Subcutaneous abdominal adipose tissue (tissue), 5 donors: ENCODE results near the gene PPP1R3E.
"Not testable (repeated sequence)": the region's sequence is repeated elsewhere in the genome, so short reads cannot be mapped to it uniquely, and the experiment has no call there.

Experiments used
- H3K27ac ChIP-seq: one replicate; pipeline ENCODE4 v1.7.0; 2013; ENCODE audit warnings: low read depth, mild to moderate bottlenecking, inconsistent platforms, low read length, moderate library complexity
- H3K27me3 ChIP-seq, 5 donors: one replicate each; pipeline ENCODE4 v1.7.0; 2013; ENCODE audit warnings: low read length in 5 of 5, inconsistent platforms in 1 of 5; ENCODE audit not compliant: control insufficient read depth in 5 of 5, insufficient read depth in 4 of 5
- H3K36me3 ChIP-seq, 5 donors: one replicate each; pipeline ENCODE4 v1.7.0; 2013; ENCODE audit warnings: low read length in 5 of 5; ENCODE audit not compliant: control insufficient read depth in 5 of 5, insufficient read depth in 5 of 5
- H3K4me1 ChIP-seq, 5 donors: one replicate each; pipeline ENCODE4 v1.7.0; 2013; ENCODE audit warnings: low read length in 5 of 5, mild to moderate bottlenecking in 3 of 5, moderate library complexity in 1 of 5; ENCODE audit not compliant: control insufficient read depth in 5 of 5, insufficient read depth in 5 of 5
- H3K4me3 ChIP-seq, 5 donors: one replicate each; pipeline ENCODE4 v1.7.0; 2013; ENCODE audit warnings: low read length in 5 of 5, low read depth in 1 of 5
- H3K9ac ChIP-seq, 5 donors: one replicate each; pipeline ENCODE4 v1.7.0; 2013; ENCODE audit warnings: low read length in 5 of 5, mild to moderate bottlenecking in 4 of 5, moderate library complexity in 3 of 5
- H3K9me3 ChIP-seq, 5 donors: one replicate each; pipeline ENCODE4 v1.7.0; 2013; ENCODE audit warnings: low read length in 5 of 5; ENCODE audit not compliant: control insufficient read depth in 5 of 5
- donor health status: healthy.
- donor health status: healthy.
- donor health status: healthy.
- donor health status: healthy.
- donor health status: healthy.

The PPP1R3E gene

DNA sequence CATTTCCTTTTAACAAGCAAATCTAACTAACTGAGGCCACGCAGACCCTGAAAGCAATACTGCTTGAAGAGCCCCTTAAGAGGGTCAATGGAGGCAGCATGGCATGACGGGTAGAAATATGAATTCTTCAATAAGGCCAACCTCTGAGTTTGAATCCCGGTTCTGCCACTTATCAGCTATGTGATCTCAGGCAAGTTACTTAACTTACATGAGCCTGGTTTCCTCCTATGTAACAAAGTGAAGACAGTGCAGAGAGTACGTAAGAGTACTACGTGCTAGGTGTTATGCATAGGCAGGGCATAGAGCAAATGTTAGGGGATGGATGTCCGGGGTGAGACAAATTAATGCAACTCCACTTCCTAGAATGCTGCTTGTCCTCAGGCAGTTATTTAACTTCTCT, 21.4 kb downstream of the PPP1R3E start:
- H3K36me3 ChIP-seq = peaks cover 0 to 11% (median 8%) of the 10 kb centered on the region in 5 donors
- H3K27ac ChIP-seq = no peak overlapping the region
- H3K4me1 ChIP-seq = peaks cover 2 to 25% (median 21%) of the 10 kb centered on the region in 5 donors
- no peak overlapping the region for H3K4me3 ChIP-seq
- no peaks in the 10 kb centered on the region for H3K27me3 ChIP-seq
- H3K9ac ChIP-seq = no peak overlapping the region
- H3K9me3 ChIP-seq = no peaks in the 10 kb centered on the region

GRCh38 chr14:23277928-23278327, 24.7 kb downstream of the PPP1R3E start:
- H3K36me3 ChIP-seq = peaks cover 0 to 21% (median 15%) of the 10 kb centered on the region in 5 donors

GRCh38 chr14:23277189-23277588, 25.5 kb downstream of the PPP1R3E start:
- no peaks in the 10 kb centered on the region for H3K27me3 ChIP-seq
- H3K9me3 ChIP-seq = no peaks in the 10 kb centered on the region
- H3K4me1 ChIP-seq = peaks cover 2 to 8% (median 5%) of the 10 kb centered on the region in 5 donors
- H3K36me3 ChIP-seq = peaks cover 0 to 18% (median 15%) of the 10 kb centered on the region in 5 donors
- no peak overlapping the region for H3K27ac ChIP-seq
- no peak overlapping the region for H3K9ac ChIP-seq
- H3K4me3 ChIP-seq = no peak overlapping the region

More at GRCh38 chr14:23277928-23278327, 24.7 kb downstream of the PPP1R3E start:
- H3K9me3 ChIP-seq, H3K4me1 ChIP-seq, H3K4me3 ChIP-seq, H3K27ac ChIP-seq, H3K27me3 ChIP-seq, H3K9ac ChIP-seq: not testable (repeated sequence)

DNA sequence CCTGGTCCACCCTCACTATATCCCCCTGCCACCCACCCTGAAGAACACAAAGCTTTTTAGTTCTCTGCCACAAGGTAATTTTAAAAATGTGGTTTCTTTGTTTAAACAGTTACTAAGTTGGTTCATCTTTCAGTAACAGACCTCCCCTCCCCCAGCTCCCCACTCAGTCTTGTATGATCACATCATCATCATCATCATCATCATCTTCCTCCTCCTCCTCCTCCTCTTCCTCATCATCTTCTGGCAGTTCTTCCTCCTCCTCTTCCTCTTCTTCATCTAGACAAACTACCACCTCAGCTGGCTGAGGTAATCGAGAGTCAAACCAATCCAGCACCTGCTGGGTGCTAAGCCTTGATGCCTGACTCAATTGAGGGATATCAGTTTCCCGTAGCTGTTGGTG, 27.2 kb downstream of the PPP1R3E start:
- Histone ChIP-seq H3K9ac (no peak overlapping the region), H3K4me3 (no peak overlapping the region), H3K27ac (no peak overlapping the region), H3K9me3 (no peaks in the 10 kb centered on the region), H3K4me1 (peaks cover 2 to 7% (median 5%) of the 10 kb centered on the region in 5 donors), H3K36me3 (peaks cover 0 to 18% (median 15%) of the 10 kb centered on the region in 5 donors), H3K27me3 (no peaks in the 10 kb centered on the region)

DNA sequence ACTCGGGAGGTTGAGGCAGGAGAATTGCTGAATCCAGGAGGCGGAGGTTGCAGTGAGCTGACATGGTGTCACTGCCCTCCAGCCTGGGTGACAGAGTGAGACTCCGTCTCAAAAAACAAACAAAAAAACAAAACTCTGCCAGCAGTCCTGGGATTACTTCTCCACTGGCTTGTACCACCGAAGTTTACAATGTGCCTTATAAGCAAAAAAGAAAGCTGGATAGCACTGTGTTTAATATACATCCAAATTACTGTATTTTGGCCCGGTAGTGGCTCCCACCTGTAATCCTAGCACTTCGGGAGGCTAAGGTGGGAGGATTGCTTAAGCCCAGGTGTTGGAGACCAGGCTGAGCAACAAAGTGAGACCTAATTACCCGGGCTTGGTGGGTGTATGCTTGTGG, 33.5 kb downstream of the PPP1R3E start:
- H3K27me3 ChIP-seq = no peaks in the 10 kb centered on the region
- H3K27ac ChIP-seq = no peak overlapping the region
- H3K9me3 ChIP-seq = no peaks in the 10 kb centered on the region
- H3K9ac ChIP-seq = no peak overlapping the region
- H3K4me1 ChIP-seq = no peaks in the 10 kb centered on the region
- no peak overlapping the region for H3K4me3 ChIP-seq
- no peaks in the 10 kb centered on the region for H3K36me3 ChIP-seq

GRCh38 chr14:23260849-23261248, 41.8 kb downstream of the PPP1R3E start:
- not testable (repeated sequence) for H3K27ac ChIP-seq, H3K9me3 ChIP-seq, H3K9ac ChIP-seq, H3K27me3 ChIP-seq, H3K4me1 ChIP-seq, H3K36me3 ChIP-seq, H3K4me3 ChIP-seq

- Histone ChIP-seq H3K4me1 (no peaks in the 10 kb centered on the region), H3K4me3 (no peak overlapping the region), H3K36me3 (no peaks in the 10 kb centered on the region), H3K9ac (no peak overlapping the region), H3K27ac (no peak overlapping the region), H3K9me3 (no peaks in the 10 kb centered on the region), H3K27me3 (no peaks in the 10 kb centered on the region)
Observed at GRCh38 chr14:23259426-23259825, 43.2 kb downstream of the PPP1R3E start.

DNA sequence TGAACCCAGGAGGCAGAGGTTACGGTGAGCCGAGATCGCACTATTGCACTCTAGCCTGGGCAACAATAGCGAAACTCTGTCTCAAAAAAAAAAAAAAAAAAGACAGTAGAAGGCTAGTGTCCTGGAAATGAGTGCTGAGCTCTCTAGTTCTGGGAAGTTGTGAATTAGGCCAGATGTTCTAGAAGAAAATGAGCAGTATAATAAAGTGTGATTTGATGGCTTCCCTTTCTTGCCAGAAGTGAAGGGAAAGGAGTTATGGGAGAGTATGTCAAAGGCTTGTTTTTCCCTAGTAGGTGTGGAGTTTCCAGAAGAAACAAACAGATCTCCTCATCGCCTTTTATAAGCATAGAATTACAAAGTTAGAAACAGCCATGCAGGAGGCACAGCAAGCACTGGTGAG, 44.4 kb downstream of the PPP1R3E start:
- H3K4me3 ChIP-seq = no peak overlapping the region
- H3K9me3 ChIP-seq = no peaks in the 10 kb centered on the region
- H3K36me3 ChIP-seq = no peaks in the 10 kb centered on the region
- H3K27me3 ChIP-seq = no peaks in the 10 kb centered on the region
- no peak overlapping the region for H3K27ac ChIP-seq
- no peaks in the 10 kb centered on the region for H3K4me1 ChIP-seq
- H3K9ac ChIP-seq = no peak overlapping the region

DNA sequence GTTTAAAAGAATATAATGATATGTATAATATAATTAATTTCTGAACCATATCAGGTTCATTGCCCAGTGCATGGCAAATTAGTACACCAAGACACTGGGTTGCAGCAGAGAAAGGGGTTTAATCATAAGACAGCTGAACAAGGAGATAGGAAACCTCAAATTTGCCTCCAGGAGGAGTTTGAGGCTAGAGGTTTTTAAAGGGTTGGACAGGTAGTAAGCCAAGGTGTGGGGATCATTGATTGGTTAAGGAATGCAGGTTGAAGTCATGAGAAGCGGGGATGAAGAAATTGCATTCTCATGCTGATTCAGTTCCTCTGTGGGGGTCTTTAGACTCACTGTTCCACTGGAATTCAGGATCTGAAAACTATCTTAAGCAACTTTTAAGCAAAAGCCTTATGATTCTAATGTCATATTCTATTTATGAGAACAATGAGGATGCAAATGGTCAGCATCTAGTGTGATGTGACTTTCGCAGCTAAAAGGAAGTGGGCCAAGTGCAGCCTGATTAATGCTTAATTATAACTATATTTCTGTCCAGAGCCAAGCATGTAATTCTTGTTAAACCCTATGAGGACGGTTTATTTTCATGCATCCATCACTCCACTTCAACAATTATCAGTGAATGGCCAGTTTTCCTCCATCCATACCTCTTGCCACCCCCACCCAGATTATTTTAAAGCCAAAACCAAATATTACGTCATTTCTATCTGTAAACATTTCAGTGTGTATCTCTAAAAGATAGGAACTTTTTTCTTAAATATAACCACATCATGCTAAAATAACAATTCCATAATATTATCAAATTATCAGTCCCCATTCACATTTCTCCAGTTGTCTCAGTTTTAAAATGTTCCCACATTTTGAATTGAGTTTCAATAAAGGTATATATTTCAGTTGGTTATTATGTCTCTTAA, 50.0 kb downstream of the PPP1R3E start:
- no peaks in the 10 kb centered on the region for H3K4me1 ChIP-seq

DNA sequence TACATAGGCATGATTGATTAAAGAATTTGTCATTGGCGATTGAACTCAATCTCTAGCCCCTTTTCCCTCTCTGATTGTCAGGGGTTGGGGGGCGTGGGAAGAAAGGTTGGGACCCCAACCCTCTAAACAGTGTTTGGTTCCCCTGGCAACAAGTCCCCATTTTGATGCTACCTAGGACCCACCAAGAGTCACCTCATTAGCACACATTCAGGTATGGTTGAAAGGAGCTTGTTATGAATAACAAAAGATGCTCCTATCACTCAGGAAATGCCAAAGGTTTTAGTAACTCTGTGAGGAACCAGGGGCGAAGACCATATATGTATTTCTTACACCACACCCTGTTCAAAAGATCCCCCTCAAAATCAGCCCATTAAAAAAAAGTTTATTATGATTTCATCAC, 50.7 kb downstream of the PPP1R3E start:
- no peaks in the 10 kb centered on the region for H3K36me3 ChIP-seq
- no peak overlapping the region for H3K27ac ChIP-seq
- H3K9me3 ChIP-seq = no peaks in the 10 kb centered on the region
- no peaks in the 10 kb centered on the region for H3K4me1 ChIP-seq
- no peak overlapping the region for H3K4me3 ChIP-seq
- no peak overlapping the region for H3K9ac ChIP-seq
- H3K27me3 ChIP-seq = no peaks in the 10 kb centered on the region

More for the DNA sequence above, 50.0 kb downstream of the PPP1R3E start:
- no peak overlapping the region for H3K4me3 ChIP-seq
- H3K9ac ChIP-seq = no peak overlapping the region
- no peaks in the 10 kb centered on the region for H3K36me3 ChIP-seq
- no peak overlapping the region for H3K27ac ChIP-seq
- H3K9me3 ChIP-seq = no peaks in the 10 kb centered on the region
- H3K27me3 ChIP-seq = no peaks in the 10 kb centered on the region
